Skin epidermis (tissue), 12 donors: Measurements from ENCODE around the gene WDR18.
A peak's percentile ranks its signal among the peaks of the same experiment; 100 is the strongest.

Experiments
- H3K27ac ChIP-seq, 21 experiments: fragments of 200-600 bp; sonication (generic) in 11 of 21; one replicate each; pipeline ENCODE4 v1.5.0; 2020; ENCODE audit warnings: mild to moderate bottlenecking in 3 of 21, inconsistent platforms in 2 of 21, moderate library complexity in 2 of 21
- H3K4me3 ChIP-seq, 7 experiments: fragments of 200-600 bp; sonication (generic) in 2 of 7; one replicate each; pipeline ENCODE4 v1.5.0; 2020; ENCODE audit warnings: inconsistent platforms in 2 of 7, mild to moderate bottlenecking in 2 of 7, moderate library complexity in 1 of 7

The WDR18 gene

DNA sequence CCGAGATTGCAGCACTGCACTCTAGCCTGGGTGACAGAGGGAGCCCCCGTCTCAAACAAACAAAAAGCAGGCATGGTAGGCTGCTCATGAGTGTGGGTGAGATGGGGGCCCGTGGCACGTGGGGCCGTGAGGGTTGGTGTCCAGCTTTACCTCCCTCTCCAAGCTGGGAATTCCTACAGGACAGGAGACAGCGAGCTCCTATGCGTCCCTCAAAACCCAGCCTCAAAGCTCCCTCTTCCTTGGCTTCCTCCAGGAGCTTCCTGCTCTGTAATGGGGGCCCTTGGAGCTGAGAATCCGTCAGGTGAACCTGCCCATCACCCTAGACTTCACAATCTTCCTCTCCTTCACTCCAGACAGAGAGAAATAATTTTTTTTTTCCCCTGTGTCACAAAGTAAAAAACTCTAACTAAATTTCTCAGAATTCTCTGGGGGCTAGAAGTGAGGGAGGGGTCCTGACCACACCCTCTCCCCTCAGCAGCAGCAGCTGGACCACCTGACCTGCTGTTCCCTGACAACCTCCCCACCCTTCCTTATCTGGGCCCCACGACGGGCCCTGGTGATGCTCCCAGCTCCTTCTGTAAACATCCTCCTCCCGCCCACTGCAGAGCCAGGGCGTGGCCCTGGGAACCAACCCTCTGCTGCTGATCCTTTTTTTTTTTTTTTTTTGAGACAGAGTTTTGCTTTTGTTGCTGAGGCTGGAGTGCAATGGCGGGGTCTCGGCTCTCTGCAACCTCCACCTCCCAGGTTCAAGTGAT is 22.1 kb upstream of the WDR18 start:
- Histone ChIP-seq H3K4me3 (no peak overlapping the region), H3K27ac (no peak overlapping the region)

GRCh38 chr19:962683-963400 is 21.3 kb upstream of the WDR18 start:
- Histone ChIP-seq H3K4me3 (no peak overlapping the region), H3K27ac (no peak overlapping the region)

DNA sequence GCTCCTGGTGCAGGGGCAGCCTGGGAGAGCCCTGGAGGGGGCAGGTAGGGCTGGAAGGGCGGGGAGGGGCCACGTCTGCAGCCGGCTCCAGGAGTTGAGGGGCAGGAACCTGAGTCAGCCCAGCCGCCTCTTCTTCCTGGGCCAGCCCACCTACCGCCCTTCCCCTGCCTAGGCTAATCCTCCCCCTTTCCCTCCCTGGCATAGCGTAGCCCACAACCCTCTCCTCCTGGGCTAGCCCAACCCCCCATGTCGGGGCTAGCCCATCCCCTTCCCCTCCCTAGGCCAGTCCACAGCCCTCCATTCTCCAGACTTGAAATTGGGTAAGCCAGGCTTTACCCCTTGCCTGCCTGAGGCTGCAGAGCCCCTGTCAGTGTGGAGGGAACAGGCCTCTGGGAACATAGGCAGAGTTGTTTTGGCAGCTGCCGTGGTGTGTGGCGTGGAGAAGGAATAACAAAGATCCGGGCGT is 20.6 kb upstream of the WDR18 start:
- no peak overlapping the region for H3K4me3 ChIP-seq
- no peak overlapping the region for H3K27ac ChIP-seq

GRCh38 chr19:964116-964520 is 20.0 kb upstream of the WDR18 start:
- H3K4me3 ChIP-seq: no peak overlapping the region
- H3K27ac ChIP-seq: no peak overlapping the region

DNA sequence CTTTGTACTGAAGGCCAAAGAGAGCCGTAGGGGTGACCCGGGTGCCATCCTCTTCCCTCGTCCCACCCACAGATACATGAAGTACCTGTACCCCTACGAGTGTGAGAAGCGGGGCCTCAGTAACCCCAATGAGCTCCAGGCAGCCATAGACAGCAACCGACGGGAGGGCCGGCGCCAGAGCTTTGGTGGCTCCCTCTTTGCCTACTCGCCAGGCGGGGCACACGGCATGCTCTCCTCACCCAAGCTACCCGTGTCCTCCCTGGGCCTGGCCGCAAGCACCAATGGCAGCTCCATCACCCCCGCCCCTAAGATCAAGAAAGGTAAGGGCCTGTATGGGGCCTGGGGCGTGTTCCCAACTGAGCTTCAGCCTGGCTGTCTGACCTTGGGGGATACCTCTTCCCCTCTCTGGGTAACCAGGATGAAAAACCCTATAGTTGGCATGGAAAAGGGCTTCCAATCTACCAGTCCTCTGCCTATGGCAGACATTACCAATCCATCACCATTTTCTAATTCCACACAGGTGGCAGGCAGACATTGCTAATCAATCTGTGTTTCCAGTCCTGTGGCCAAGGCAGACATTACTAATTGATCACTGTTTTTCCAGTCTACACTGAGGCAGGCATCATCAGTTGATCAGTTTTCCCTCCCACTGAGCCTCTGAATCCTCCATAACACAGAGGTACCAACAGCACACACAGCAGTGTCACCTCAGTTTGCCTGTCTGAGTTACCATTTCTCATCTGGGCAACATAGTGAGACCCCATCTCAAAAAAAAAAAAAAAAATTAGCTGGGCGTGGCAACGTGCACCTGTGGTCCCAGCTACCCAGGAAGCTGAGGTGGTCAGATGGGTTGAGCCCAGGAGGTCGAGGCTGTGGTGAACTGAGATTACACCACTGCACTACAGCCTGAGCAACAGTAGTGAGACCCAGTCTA is 19.1 kb upstream of the WDR18 start:
- no peak overlapping the region for H3K4me3 ChIP-seq
- H3K27ac ChIP-seq: no peak overlapping the region

DNA sequence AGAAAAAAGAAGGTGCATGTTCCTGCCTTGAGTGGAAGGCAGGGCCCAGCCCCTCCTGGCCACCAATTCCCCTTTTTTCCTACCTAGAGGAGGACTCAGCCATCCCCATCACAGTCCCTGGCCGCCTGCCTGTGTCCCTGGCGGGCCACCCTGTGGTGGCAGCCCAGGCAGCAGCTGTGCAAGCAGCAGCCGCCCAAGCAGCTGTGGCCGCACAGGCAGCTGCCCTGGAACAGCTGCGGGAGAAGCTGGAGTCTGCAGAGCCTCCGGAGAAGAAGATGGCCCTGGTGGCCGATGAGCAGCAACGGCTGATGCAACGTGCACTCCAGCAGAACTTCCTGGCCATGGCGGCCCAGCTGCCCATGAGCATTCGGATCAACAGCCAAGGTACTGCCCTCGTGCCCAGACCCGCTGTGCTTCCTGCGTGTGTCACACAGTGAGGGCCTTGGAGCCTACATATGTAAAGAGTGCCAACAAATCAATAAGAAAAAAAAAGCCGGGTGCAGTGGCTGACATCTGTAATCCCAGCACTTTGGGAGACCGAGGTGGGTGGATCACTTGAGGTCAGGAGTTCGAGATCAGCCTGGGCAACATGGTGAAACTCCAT is 17.6 kb upstream of the WDR18 start:
- Histone ChIP-seq H3K27ac (no peak overlapping the region), H3K4me3 (no peak overlapping the region)

- no peak overlapping the region for H3K4me3 ChIP-seq
Observed at GRCh38 chr19:970695-971094, 13.4 kb upstream of the WDR18 start.

GRCh38 chr19:971795-972194 is 12.3 kb upstream of the WDR18 start:
- no peak overlapping the region for H3K4me3 ChIP-seq

More at GRCh38 chr19:970695-971094, 13.4 kb upstream of the WDR18 start:
- no peak overlapping the region for H3K27ac ChIP-seq

DNA sequence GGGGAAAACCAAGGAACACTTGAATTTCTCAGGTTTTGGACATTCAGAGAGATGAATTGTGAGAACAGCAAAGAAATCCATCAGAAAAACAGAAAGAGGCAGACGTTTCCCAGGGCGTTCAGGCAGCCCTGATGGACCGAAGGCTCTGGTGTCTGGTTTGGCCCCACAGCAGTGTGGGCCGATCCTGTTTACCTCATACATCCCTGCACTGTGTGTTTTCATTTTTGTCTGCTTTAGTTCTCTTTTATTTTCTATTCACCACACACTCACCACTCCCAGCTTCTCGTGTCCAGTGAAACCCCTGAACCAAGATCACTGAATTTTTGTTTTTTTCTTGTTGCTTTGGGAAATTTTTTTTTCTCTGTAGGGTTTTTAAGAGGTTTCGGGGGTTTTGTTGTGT is 11.9 kb upstream of the WDR18 start:
- no peak overlapping the region for H3K4me3 ChIP-seq
- no peak overlapping the region for H3K27ac ChIP-seq

More at GRCh38 chr19:971795-972194, 12.3 kb upstream of the WDR18 start:
- H3K27ac ChIP-seq: no peak overlapping the region

GRCh38 chr19:973726-974563 is 10.2 kb upstream of the WDR18 start:
- Histone ChIP-seq H3K4me3 (no peak overlapping the region), H3K27ac (no peak overlapping the region)

DNA sequence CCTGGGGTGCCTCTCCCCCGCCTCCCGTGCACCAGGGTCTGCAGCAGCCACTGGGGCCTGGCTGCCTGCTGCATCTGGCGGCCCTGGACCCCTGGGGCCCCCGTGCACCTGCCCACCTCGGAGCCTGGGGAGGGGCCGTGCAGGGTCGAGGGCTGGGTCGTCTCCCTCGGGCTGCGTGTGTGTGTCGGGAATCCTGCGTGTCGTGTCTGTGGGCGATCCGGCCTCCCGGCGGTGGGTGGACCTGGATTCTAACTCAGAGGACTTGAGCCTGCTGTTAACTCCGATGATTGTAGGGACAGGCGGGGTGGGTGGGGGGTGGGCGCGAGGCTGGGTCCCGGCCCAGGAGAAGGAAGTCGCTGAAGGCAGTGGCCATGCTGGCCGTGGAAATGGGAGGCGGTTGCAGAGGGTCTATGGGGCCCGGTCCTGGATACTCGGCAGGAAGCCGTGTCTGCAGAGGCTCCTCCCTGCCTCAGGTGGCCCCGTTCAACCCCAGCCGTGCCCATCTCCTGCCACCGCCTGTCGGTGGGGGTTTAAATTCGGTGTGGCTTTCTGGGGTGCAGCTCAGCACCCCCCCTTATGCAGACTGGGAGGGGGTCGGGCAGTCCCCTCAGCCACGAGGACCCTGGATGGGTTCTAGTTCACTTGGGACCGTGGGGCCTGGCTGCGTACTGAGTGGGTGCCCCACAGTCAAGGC is 9.4 kb upstream of the WDR18 start:
- Histone ChIP-seq H3K4me3 (no peak overlapping the region), H3K27ac (no peak overlapping the region)

DNA sequence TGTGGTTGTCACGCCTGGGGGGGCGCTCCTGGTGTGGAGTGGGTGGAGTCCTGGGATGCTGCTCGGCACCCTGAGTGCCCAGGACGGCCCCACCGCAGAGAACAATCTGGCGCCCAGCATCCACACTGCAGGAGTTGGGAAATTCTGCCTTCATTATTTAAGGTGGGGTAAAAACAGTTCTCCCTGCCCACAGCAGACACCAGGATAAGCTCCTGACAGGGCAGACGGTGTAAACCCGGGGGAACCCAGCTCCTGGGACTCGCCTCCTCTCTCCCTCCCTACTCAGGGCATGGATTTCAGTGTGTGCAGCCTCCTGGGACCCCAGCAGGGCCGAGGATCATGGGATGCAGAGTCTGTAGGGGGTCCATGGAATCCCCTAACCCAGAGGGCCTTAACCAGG is 7.7 kb upstream of the WDR18 start:
- H3K27ac ChIP-seq: no peak overlapping the region
- no peak overlapping the region for H3K4me3 ChIP-seq

DNA sequence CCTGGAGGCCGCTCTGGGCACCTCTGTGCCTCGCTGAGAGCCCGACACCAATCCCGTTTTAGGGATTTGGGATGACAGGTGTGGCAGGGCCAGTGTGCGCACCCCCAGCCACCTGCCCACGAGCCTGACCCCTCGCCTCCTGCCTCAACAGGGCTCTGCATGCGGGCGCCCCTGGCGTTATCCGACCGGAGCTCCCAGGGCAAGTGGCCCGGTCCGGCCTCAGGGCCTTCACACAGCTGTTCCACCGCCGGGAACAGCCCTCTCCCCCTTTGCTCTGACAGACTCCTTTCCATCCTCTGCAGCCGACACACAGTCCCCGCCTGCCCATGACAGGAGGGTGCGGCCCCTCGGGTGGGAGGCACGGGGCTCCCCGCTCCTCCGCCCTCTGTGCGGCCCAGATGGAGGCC is 7.1 kb upstream of the WDR18 start:
- Histone ChIP-seq H3K4me3 (no peak overlapping the region), H3K27ac (no peak overlapping the region)

DNA sequence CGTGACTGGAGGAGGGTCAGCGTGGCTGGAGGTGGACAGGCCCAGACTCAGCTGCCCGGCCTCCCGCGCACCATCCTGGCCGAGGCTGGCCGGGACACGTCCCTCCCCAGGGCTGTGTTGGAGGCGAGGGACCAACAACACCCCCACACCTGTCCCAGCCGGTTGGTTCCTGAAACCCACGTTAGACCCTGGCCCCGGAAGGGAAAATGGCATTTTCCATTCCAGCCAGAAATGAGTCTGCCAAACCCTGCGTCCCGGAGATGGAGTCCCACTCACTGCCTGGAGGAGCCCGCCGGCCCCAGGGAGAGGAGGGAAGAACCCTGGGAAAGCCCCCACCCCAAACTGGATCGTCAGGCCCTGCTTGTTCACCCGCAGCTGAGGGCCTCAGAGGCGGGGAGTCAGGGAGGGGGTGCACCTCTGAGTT is 4.8 kb upstream of the WDR18 start:
- no peak overlapping the region for H3K4me3 ChIP-seq

GRCh38 chr19:980133-980998 is 3.8 kb upstream of the WDR18 start:
- Histone ChIP-seq H3K27ac (no peak overlapping the region), H3K4me3 (no peak overlapping the region)

More for the DNA sequence above, 4.8 kb upstream of the WDR18 start:
- H3K27ac ChIP-seq: peak overlapping the region in 1 of 21 experiments; percentile 30

DNA sequence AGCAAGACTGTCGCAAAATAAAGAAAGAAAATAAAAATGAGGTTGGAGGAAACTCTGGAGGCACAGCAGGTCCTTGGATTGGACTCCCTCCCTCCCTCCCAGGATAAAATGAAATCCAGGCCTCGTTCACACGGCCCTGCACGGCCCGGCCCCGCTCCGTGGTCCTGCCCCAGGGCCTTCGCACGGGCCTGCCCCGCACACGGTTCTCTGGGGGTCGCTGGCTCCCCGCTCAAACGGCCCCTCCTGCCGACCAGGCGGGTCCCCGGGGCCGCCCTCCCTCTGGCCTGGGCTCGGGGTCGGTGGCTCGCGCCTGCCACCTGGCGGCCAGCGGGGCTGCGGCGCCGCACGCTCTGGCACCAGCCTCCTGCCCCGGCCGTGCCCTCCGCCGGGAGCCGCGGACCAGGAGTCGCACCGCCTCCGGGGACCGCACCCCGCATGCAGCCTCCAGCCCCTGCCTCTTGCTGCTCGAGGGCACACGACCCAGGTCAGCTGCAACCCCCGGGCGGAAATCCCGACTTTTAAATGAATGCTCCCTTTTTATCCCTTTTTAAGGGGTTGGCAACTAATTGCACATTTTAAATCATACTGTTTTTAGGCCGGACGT is 1.5 kb upstream of the WDR18 start:
- peak overlapping the region in 6 of 7 experiments; percentile 10 to 38 (median 12) for H3K4me3 ChIP-seq
- peak overlapping the region in 5 of 21 experiments; percentile 30 to 62 (median 42) for H3K27ac ChIP-seq

GRCh38 chr19:986083-986482 is 1.9 kb downstream of the WDR18 start:
- H3K4me3 ChIP-seq: no peak overlapping the region
- no peak overlapping the region for H3K27ac ChIP-seq
